HepG2 (cell line): Measurements from ENCODE around the gene CAMKMT. TPM values are rescaled to one million over a fixed set of nuclear protein-coding genes. Genes with fewer than 3 reads are reported as not detected.

ENCODE experiments used
- ATAC-seq: fragments of 200-7000 bp; cut with Tn5 transposase; 3 replicates; pipeline ENCODE4 v1.9.1; 2020; ENCODE audit warnings: mild to moderate bottlenecking, moderate library complexity
- BruUV-seq: library from RNA; stranded (reverse); fragments of 400-500 nt; replicated peaks from 2 replicates; lab custom pipeline; 2021; lab: Mats Ljungman, UMichigan
- CTCF ChIA-PET: fragments of 300-600 bp; formaldehyde crosslinking; extraction: SDS; loops from one replicate; lab custom pipeline; 2021; ENCODE audit warnings: low total read pairs, inconsistent platforms, low intra/inter-chr PET ratio; lab: Yijun Ruan, JAX
- POLR2A ChIA-PET: fragments of 350-600 bp; sonication (Branson Sonifier 250); formaldehyde crosslinking; loops from one replicate; lab custom pipeline; 2020; ENCODE audit warnings: antibody characterized with exemption, inconsistent platforms; lab: Yijun Ruan, JAX
- DNase-seq: peaks from one replicate; pipeline ENCODE4 v3.0.0-alpha.2; 2015; ENCODE audit warnings: low spot score
- FAIRE-seq: peaks from 3 replicates; lab custom pipeline; 2011; peaks lifted over from hg19 to GRCh38; lab: Jason Lieb, UNC
- H2AFZ ChIP-seq: one replicate; pipeline ENCODE4 v1.6.1; 2011; ENCODE audit warnings: low read length, inconsistent platforms
- H3K27ac ChIP-seq: fragments of 300-600 bp; 3 replicates; pipeline ENCODE4 v1.8.0; 2011; ENCODE audit warnings: mixed run types, mild to moderate bottlenecking, mixed read lengths, low read length, inconsistent platforms; ENCODE audit not compliant: insufficient read depth; ENCODE audit errors: extremely low read length
- H3K27me3 ChIP-seq, 2 experiments: fragments of 200-600 bp in 1 of 2; 2 replicates in 1 of 2; 3 replicates in 1 of 2; pipeline versions ENCODE4 v1.6.0 to v1.8.0; 2011; ENCODE audit warnings: low read length in 2 of 2, mild to moderate bottlenecking in 2 of 2, moderate library complexity in 2 of 2, inconsistent platforms in 1 of 2; ENCODE audit not compliant: insufficient read depth in 2 of 2, control insufficient read depth in 1 of 2
- H3K36me3 ChIP-seq, 2 experiments: fragments of 200-600 bp in 1 of 2; replicated peaks in 1 of 2; 2 replicates in 1 of 2; 3 replicates in 1 of 2; pipeline versions ENCODE4 v1.5.1 to v1.8.0; 2011; ENCODE audit warnings: low read length in 2 of 2, inconsistent platforms in 1 of 2; ENCODE audit not compliant: insufficient read depth in 2 of 2, control insufficient read depth in 1 of 2
- H3K4me1 ChIP-seq: 2 replicates; pipeline ENCODE4 v1.5.1; 2012; ENCODE audit warnings: low read length, inconsistent platforms; ENCODE audit not compliant: insufficient read depth
- H3K4me2 ChIP-seq: 2 replicates; pipeline ENCODE4 v1.6.0; 2011; ENCODE audit warnings: low read depth, low read length, inconsistent platforms
- H3K4me3 ChIP-seq, 3 experiments: fragments of 200-600 bp in 1 of 3; sonication (generic), shearing (Covaris generic) in 1 of 3; replicated peaks in 1 of 3; 2 replicates each; pipeline ENCODE4 v1.5.1; 2011 to 2016; ENCODE audit warnings: low read length in 3 of 3, inconsistent platforms in 2 of 3, low read depth in 2 of 3, mild to moderate bottlenecking in 2 of 3, control low read depth in 1 of 3, mixed read lengths in 1 of 3; ENCODE audit not compliant: insufficient read depth in 1 of 3
- H3K79me2 ChIP-seq: one replicate; pipeline ENCODE4 v1.6.1; 2011; ENCODE audit warnings: low read length, inconsistent platforms; ENCODE audit not compliant: insufficient read depth
- H3K9ac ChIP-seq: 2 replicates; pipeline ENCODE4 v1.6.0; 2011; ENCODE audit warnings: mild to moderate bottlenecking, low read depth, low read length, inconsistent platforms; ENCODE audit not compliant: insufficient read depth
- H3K9me3 ChIP-seq: 2 replicates; pipeline ENCODE4 v1.5.1; 2012; ENCODE audit warnings: mild to moderate bottlenecking, low read length
- H4K20me1 ChIP-seq: 2 replicates; pipeline ENCODE4 v1.6.0; 2011; ENCODE audit warnings: inconsistent platforms, mild to moderate bottlenecking, low read length, moderate library complexity; ENCODE audit not compliant: insufficient read depth
- EZH2 ChIP-seq: conservative IDR thresholded peaks from 2 replicates; pipeline ENCODE4 v1.6.1; 2012; ENCODE audit warnings: mild to moderate bottlenecking, low read depth, low read length, moderate library complexity
- MLX ChIP-seq: IDR thresholded peaks from 2 replicates; pipeline ENCODE4 v1.6.1; 2016
- PATZ1 ChIP-seq: sonication (generic); formaldehyde crosslinking; IDR thresholded peaks from 2 replicates; pipeline ENCODE4 v1.4.0; 2020; ENCODE audit warnings: missing genetic modification reagents
- SMYD3 ChIP-seq: sonication (generic); formaldehyde crosslinking; IDR thresholded peaks from 2 replicates; pipeline ENCODE4 v1.8.1; 2023; ENCODE audit warnings: mild to moderate bottlenecking, missing genetic modification reagents
- ZNF75D ChIP-seq: sonication (generic); formaldehyde crosslinking; IDR thresholded peaks from 2 replicates; pipeline ENCODE4 v1.8.1; 2023; ENCODE audit warnings: missing genetic modification reagents, mild to moderate bottlenecking, borderline replicate concordance
- WGBS: methylation state at CpG from one replicate; pipeline ENCODE4 v1.1.6; 2017; ENCODE audit warnings: low lambda C conversion rate; 5-methylcytosine and 5-hydroxymethylcytosine counted together
- in situ Hi-C: cut with HindIII; loops from 2 replicates; pipeline ENCODE4 v1.10.0; 2017; ENCODE audit warnings: low pct_unique_long_range_greater_than_20kb; ENCODE audit not compliant: extremely low pct_ligation_motif_present
- intact Hi-C: fragments of 100-400 bp; cut with micrococcal nuclease; formaldehyde crosslinking; loops from one replicate; pipeline ENCODE4 v1.10.0; 2022; ENCODE audit not compliant: unreplicated experiment
- polyA plus RNA-seq, 8 experiments: library from polyadenylated mRNA; depleted of rRNA in 3 of 8; stranded (reverse) in 7 of 8; unstranded in 1 of 8; fragments of >200 nt; fragmentation: Illumina TruSeq in 4 of 8; extraction: Trizol in 4 of 8; gene quantifications; 2 replicates each; pipeline versions ENCODE4 v1.2.1 to v1.2.3, GENCODE V29; 2011 to 2016; ENCODE audit warnings: low read depth in 4 of 8, missing spikeins in 1 of 8, mixed read lengths in 1 of 8; ENCODE audit not compliant: insufficient read depth in 1 of 8
- total RNA-seq, 5 experiments: library from RNA; depleted of rRNA; stranded (reverse); fragments of >200 nt; fragmentation: Illumina TruSeq; extraction: Trizol; gene quantifications; 2 replicates each; pipeline ENCODE4 v1.2.3, GENCODE V29; 2016; ENCODE audit warnings: low read depth in 1 of 5
- TF ChIP-seq, protein P1 (sequence below): sonication (generic); formaldehyde crosslinking; IDR thresholded peaks from 2 replicates; pipeline ENCODE4 v1.5.0; 2020; ENCODE audit warnings: missing genetic modification reagents, mild to moderate bottlenecking, borderline replicate concordance
- TF ChIP-seq, protein P2 (sequence below): fragments of 450-650 bp; IDR thresholded peaks from 2 replicates; pipeline ENCODE4 v1.6.1; 2016
- TF ChIP-seq, protein P3 (sequence below): sonication (generic); formaldehyde crosslinking; IDR thresholded peaks from 2 replicates; pipeline ENCODE4 v1.4.0; 2020; ENCODE audit warnings: mild to moderate bottlenecking, missing genetic modification reagents

Gene CAMKMT
- total and polyA plus RNA-seq, 2 of the 13 experiments (the other 11 are each of a cell fraction or from before 2014, with no cell fraction given): 6.9 to 20.8 TPM

- FAIRE-seq (no peak), DNase-seq (no peak), ATAC-seq (no peak)
- Histone ChIP-seq H3K27ac (no peak overlapping the region), H3K36me3 (peaks cover 15 to 66% of the 10 kb centered on the region in 2 experiments), H3K9me3 (no peaks in the 10 kb centered on the region), H4K20me1 (no peaks in the 10 kb centered on the region), H3K79me2 (no peaks in the 10 kb centered on the region), H3K4me1 (no peaks in the 10 kb centered on the region), H3K4me2 (no peak overlapping the region), H3K27me3 (no peaks in the 10 kb centered on the region), H3K9ac (no peak overlapping the region), H3K4me3 (no peak overlapping the region), H2AFZ (no peak overlapping the region)
- 97% methylated on average over 1 of the region's 1 CpG for WGBS
- ChIA-PET POLR2A (no interaction called here), CTCF (no interaction called here)
- BruUV-seq: no TSS peak
- intact Hi-C loops: no loop called here
- in situ Hi-C loops: no loop called here
- TF ChIP-seq, protein P1, sequence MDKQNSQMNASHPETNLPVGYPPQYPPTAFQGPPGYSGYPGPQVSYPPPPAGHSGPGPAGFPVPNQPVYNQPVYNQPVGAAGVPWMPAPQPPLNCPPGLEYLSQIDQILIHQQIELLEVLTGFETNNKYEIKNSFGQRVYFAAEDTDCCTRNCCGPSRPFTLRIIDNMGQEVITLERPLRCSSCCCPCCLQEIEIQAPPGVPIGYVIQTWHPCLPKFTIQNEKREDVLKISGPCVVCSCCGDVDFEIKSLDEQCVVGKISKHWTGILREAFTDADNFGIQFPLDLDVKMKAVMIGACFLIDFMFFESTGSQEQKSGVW (CRISPR knock-in tag): no peak
- TF ChIP-seq SMYD3 (CRISPR knock-in tag): no peak
- TF ChIP-seq, protein P2, sequence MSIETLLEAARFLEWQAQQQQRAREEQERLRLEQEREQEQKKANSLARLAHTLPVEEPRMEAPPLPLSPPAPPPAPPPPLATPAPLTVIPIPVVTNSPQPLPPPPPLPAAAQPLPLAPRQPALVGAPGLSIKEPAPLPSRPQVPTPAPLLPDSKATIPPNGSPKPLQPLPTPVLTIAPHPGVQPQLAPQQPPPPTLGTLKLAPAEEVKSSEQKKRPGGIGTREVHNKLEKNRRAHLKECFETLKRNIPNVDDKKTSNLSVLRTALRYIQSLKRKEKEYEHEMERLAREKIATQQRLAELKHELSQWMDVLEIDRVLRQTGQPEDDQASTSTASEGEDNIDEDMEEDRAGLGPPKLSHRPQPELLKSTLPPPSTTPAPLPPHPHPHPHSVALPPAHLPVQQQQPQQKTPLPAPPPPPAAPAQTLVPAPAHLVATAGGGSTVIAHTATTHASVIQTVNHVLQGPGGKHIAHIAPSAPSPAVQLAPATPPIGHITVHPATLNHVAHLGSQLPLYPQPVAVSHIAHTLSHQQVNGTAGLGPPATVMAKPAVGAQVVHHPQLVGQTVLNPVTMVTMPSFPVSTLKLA: peak; percentile 77
These were observed 36.7 kb upstream of the CAMKMT start for GRCh38 chr2:44324971-44325426.

DNA sequence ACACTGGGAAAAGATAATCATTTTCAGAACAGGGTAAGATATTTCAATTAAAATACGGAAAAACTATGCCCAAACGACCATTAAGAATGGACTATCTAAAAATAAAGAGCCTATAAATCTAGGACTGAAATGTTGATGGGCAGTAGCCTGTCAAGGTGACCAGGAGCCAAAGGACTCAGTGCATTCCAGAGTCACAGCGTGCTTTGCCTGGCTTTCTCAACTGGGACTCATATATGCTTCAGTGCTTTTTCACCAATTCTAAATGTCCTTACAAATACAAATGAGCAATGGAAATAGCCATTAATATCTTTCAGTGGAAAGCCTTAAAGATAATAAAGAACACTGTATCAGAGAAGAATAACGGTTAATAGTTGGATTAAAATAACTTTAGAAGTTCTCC is 35.9 kb upstream of the CAMKMT start:
- ChIA-PET CTCF (no interaction called here), POLR2A (no interaction called here)
- Histone ChIP-seq H3K36me3 (peaks cover 13 to 63% of the 10 kb centered on the region in 2 experiments), H3K9ac (no peak overlapping the region), H3K27me3 (no peaks in the 10 kb centered on the region), H3K27ac (no peak overlapping the region), H3K9me3 (no peaks in the 10 kb centered on the region), H3K4me3 (no peak overlapping the region), H2AFZ (no peak overlapping the region), H4K20me1 (no peaks in the 10 kb centered on the region), H3K79me2 (no peaks in the 10 kb centered on the region), H3K4me1 (no peaks in the 10 kb centered on the region), H3K4me2 (no peak overlapping the region)
- TF ChIP-seq MLX (no peak), ZNF75D (CRISPR knock-in tag) (no peak), PATZ1 (no peak), EZH2 (no peak)
- TF ChIP-seq, protein P3, sequence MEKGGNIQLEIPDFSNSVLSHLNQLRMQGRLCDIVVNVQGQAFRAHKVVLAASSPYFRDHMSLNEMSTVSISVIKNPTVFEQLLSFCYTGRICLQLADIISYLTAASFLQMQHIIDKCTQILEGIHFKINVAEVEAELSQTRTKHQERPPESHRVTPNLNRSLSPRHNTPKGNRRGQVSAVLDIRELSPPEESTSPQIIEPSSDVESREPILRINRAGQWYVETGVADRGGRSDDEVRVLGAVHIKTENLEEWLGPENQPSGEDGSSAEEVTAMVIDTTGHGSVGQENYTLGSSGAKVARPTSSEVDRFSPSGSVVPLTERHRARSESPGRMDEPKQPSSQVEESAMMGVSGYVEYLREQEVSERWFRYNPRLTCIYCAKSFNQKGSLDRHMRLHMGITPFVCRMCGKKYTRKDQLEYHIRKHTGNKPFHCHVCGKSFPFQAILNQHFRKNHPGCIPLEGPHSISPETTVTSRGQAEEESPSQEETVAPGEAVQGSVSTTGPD (CRISPR knock-in tag): no peak
- FAIRE-seq: no peak
- 64% methylated on average over 4 of the region's 4 CpGs for WGBS
- BruUV-seq: no TSS peak
- intact Hi-C loops (no loop called here), in situ Hi-C loops (no loop called here)
- ATAC-seq: no peak
- no peak for DNase-seq
